GM19193 (cell line): ENCODE data around the gene TLR9.
A peak's percentile ranks its signal among the peaks of the same experiment; 100 is the strongest.

ENCODE experiments used
- POLR2A ChIP-seq: IDR thresholded peaks from 4 replicates; pipeline ENCODE4 v1.6.1; 2011; ENCODE audit not compliant: insufficient read depth, insufficient read length; ENCODE audit errors: extremely low read depth

Gene TLR9

GRCh38 chr3:52197842-52198625 is 27.4 kb downstream of the TLR9 start, which contains the start of gene ALAS1:
ALAS1 (plus strand) TSS chr3:52198160; CDS start chr3:52199242, 1,082 bp downstream.
- peak; percentile 97 for TF ChIP-seq POLR2A

GRCh38 chr3:52197499-52197841 is 28.0 kb downstream of the TLR9 start:
- TF ChIP-seq POLR2A: no peak

DNA sequence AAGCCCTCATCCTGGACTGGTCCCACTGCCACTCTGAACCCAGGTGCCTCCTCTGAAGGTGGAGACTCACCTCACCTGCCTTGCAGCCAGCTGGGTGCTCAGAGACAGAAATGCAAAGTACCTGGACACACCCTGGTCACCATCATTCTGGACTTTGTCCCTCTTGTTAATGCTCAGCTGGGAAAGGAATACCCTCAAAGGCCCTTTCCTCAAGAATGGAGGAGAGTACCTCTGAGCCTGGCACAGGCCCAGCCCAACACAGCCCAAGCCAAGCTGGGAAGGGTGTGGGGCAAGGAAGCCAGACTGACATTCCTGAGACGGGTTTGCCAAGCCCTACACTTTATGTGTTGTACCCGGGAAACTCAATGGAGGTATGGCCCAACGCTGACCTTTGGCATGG is 28.5 kb downstream of the TLR9 start:
- no peak for TF ChIP-seq POLR2A

DNA sequence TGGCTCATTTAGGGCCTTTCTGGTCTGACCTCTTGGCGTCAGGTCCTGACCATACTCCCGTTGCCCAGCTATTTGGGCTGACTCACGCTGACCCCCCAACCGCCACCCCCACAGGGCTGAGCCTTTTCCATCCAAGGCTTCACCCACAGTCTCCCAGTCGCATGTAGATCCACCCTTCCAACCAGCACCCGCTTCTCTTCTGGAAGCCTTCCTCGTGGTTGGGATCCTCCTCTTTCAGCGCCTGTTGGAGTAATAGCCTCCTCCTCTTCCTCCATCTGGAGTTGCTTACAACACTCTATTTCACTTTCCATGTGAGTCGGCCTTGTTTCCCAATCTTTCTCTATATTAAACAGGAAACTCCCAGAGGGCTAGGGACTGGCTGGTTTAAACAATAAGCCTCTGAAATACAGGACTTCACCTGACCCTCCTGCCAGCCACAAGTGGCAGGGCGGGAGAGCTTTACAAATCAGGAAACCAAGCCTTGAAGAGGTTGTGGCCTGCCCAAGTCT is 29.6 kb downstream of the TLR9 start:
- no peak for TF ChIP-seq POLR2A

- no peak for TF ChIP-seq POLR2A
These were observed 30.2 kb downstream of the TLR9 start for GRCh38 chr3:52195291-52195597.

GRCh38 chr3:52194485-52195290 is 30.8 kb downstream of the TLR9 start:
- no peak for TF ChIP-seq POLR2A

- no peak for TF ChIP-seq POLR2A
These were observed 32.4 kb downstream of the TLR9 start for GRCh38 chr3:52193065-52193464.

DNA sequence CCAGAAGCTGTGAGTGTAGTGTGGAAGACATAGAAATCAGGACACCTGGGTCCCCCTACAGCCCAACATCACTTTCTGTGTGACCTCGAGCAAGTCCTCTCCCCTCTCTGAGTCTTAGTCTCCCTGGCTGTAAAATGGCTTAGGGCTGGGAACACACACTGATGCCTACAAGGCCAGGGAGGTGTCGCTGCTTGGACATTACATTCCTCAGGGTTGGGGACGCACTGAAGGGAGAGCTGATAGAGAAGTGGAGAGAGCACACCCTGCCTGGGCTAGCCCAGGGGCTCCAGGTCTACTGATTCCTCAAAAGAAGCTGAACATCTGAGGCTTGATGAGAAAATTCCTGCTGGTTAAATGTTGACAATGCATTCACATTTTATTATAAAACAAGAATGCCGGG is 33.8 kb downstream of the TLR9 start:
- no peak for TF ChIP-seq POLR2A

- TF ChIP-seq POLR2A: no peak
These were observed 35.0 kb downstream of the TLR9 start for GRCh38 chr3:52190294-52191074.

DNA sequence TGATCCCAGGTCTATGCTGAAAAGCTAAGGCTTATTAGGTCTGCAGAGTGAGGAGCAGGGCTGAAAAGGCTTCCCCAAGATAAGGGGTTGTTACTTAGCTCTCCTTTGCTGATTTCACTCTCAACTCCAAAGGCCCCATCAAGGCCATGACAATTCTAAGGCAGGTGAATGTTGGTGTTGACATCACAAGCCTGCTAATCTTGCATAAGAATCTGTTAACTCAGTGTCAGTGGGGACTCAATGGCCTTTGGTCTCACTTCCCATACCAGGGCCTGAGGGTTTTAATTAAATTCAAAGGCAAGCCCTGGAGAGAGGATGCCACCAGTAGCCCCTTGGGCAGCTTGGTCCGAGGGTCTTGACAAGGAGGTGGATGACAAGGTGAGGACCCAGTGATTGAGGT is 36.9 kb downstream of the TLR9 start:
- TF ChIP-seq POLR2A: no peak

DNA sequence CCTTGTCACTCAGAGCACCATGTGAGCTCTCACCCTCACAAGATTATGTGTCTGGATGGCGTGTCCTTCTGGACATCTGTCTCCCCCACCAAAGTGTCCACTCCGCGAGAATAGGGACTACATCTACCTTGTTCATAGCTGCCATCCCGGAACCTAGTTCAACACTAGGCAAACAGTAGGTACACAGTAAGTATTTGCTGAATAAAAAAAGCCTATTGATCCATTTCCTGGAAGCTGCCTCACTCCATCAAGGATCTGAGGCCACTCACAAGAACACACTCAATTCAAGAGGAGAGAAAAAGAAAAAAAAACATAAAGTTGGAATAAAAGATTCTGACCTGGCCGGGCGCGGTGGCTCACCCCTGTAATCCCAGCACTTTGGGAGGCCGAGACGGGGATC is 38.7 kb downstream of the TLR9 start:
- TF ChIP-seq POLR2A: no peak

GRCh38 chr3:52185837-52186236 is 39.6 kb downstream of the TLR9 start:
- TF ChIP-seq POLR2A: no peak

- TF ChIP-seq POLR2A: no peak
These were observed 40.1 kb downstream of the TLR9 start for GRCh38 chr3:52185311-52185710.

- TF ChIP-seq POLR2A: no peak
These were observed 40.8 kb downstream of the TLR9 start for GRCh38 chr3:52184690-52185089.

DNA sequence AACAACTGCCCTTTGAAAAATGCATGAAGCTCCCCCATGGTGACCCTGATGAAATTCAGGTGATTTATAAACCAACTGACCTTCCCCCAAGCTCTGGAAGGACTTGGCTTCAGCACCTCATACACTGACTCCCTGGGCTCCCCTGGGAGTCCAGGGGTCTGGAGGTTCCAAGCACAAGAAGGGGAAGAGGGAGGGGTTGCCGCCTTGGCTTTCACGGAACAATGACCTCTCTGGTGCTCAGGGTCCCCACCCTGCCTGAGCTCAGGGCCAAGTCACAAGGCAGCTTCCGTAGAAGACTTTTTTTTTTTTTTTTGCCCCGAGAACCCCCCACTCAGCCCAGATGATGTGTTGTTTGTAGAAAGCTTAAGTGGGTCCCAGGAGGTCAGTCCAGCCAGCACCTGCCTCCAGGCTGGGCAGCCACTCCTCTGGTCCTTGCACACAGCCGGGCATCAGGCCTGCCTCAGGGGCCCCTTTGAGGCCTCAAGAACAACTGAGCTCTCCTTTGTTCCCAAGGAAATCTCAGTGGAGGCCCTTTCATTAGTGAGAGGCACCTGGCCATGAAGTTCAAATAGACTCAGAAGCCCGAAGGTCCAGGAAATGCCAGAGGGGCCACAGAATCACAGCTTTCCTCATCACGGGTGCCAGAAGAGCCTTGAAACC is 41.5 kb downstream of the TLR9 start:
- no peak for TF ChIP-seq POLR2A
